Measurements from ENCODE around the gene USP34. TPM values are rescaled to one million over a fixed set of nuclear protein-coding genes. Genes with fewer than 3 reads are reported as not detected.

The USP34 gene
- polyA plus RNA-seq, 4 donors, result 35.0 to 90.2 (median 44.3) TPM

DNA sequence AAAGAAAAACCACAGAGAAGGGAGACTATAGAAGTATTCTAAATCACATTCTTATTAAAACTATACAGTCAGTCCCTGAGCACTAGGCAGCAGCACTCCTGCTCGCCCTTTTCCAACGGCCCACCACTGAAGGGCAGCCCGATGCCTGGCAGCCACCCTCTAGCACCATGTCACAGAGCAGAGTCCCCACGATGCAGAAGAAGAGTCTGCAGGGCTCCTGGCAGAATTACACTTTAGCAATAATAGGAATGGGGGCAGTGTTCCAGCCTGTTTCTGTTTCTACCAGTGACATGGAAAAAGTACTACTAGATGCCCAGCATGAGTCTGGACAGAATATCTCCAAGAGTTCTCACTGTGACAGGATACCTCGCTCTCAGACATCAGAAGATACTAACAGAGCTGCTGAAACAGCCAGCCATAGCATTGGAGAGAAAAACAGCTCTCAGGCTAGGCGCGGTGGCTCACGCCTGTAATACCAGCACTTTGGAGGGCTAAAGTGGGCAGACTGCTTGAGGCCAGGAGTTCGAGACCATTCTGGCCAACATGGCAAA, 221.3 kb downstream of the USP34 start:
- H3K36me3 ChIP-seq (ENCODE audit: control insufficient read depth in 3 of 3, insufficient read depth in 2 of 3, low read depth in 1 of 3, low read length in 3 of 3), result peaks cover 0 to 18% (median 3%) of the 10 kb centered on the region in 3 donors
- no peaks in the 10 kb centered on the region for H3K27me3 ChIP-seq (ENCODE audit: control insufficient read depth in 3 of 3, insufficient read depth in 3 of 3, low read length in 3 of 3)
- no peak for FAIRE-seq
- H3K4me1 ChIP-seq (ENCODE audit: control insufficient read depth in 3 of 3, insufficient read depth in 2 of 3, low read depth in 1 of 3, low read length in 2 of 3), result no peaks in the 10 kb centered on the region
- DNase-seq, result no peak
- H3K27ac ChIP-seq (ENCODE audit: low read depth in 1 of 3, low read length in 2 of 3), result no peak overlapping the region
- 97 to 99% (median 98%) methylated on average over 9 of the region's 9 CpGs for WGBS, 3 donors
- H3K4me3 ChIP-seq (ENCODE audit: low read depth in 1 of 3, low read length in 3 of 3), result no peak overlapping the region
- no peaks in the 10 kb centered on the region for H3K9me3 ChIP-seq (ENCODE audit: control insufficient read depth in 2 of 2, insufficient read depth in 1 of 2, low read depth in 1 of 2, low read length in 1 of 2)

GRCh38 chr2:61247204-61247812, 223.6 kb downstream of the USP34 start:
- FAIRE-seq, result no peak
- Histone ChIP-seq H3K27ac (ENCODE audit: low read depth in 1 of 3, low read length in 2 of 3) (no peak overlapping the region), H3K4me1 (ENCODE audit: control insufficient read depth in 3 of 3, insufficient read depth in 2 of 3, low read depth in 1 of 3, low read length in 2 of 3) (no peaks in the 10 kb centered on the region), H3K4me3 (ENCODE audit: low read depth in 1 of 3, low read length in 3 of 3) (no peak overlapping the region), H3K9me3 (ENCODE audit: control insufficient read depth in 2 of 2, insufficient read depth in 1 of 2, low read depth in 1 of 2, low read length in 1 of 2) (no peaks in the 10 kb centered on the region), H3K27me3 (ENCODE audit: control insufficient read depth in 3 of 3, insufficient read depth in 3 of 3, low read length in 3 of 3) (no peaks in the 10 kb centered on the region), H3K36me3 (ENCODE audit: control insufficient read depth in 3 of 3, insufficient read depth in 2 of 3, low read depth in 1 of 3, low read length in 3 of 3) (peaks cover 0 to 30% (median 6%) of the 10 kb centered on the region in 3 donors)
- no peak for DNase-seq

DNA sequence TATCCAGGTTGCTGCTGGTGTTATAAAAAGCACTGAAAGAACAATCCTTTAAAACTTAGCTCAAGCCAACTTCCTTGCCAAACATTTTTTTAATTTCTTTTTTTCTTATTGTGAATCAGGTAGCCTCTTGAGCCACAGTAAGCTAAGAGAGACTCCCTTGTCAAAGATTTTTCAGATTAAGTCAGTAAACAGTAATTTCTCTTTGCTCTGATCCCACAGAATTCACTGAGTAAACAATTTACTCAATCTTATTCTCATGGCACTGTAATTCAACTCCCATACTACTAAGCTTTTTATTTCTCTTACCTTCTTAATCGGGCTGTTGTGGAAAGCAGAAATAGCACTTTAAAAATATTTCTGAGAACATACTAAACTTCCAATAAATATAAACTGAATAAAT, 226.2 kb downstream of the USP34 start:
- Histone ChIP-seq H3K4me1 (ENCODE audit: control insufficient read depth in 3 of 3, insufficient read depth in 2 of 3, low read depth in 1 of 3, low read length in 2 of 3) (no peaks in the 10 kb centered on the region), H3K27ac (ENCODE audit: low read depth in 1 of 3, low read length in 2 of 3) (no peak overlapping the region), H3K4me3 (ENCODE audit: low read depth in 1 of 3, low read length in 3 of 3) (no peak overlapping the region), H3K36me3 (ENCODE audit: control insufficient read depth in 3 of 3, insufficient read depth in 2 of 3, low read depth in 1 of 3, low read length in 3 of 3) (peaks cover 0 to 37% (median 6%) of the 10 kb centered on the region in 3 donors), H3K27me3 (ENCODE audit: control insufficient read depth in 3 of 3, insufficient read depth in 3 of 3, low read length in 3 of 3) (no peaks in the 10 kb centered on the region), H3K9me3 (ENCODE audit: control insufficient read depth in 2 of 2, insufficient read depth in 1 of 2, low read depth in 1 of 2, low read length in 1 of 2) (no peaks in the 10 kb centered on the region)
- FAIRE-seq, result no peak
- DNase-seq, result no peak
- 86 to 89% (median 87%) methylated on average over 1 of the region's 1 CpG for WGBS, 3 donors

DNA sequence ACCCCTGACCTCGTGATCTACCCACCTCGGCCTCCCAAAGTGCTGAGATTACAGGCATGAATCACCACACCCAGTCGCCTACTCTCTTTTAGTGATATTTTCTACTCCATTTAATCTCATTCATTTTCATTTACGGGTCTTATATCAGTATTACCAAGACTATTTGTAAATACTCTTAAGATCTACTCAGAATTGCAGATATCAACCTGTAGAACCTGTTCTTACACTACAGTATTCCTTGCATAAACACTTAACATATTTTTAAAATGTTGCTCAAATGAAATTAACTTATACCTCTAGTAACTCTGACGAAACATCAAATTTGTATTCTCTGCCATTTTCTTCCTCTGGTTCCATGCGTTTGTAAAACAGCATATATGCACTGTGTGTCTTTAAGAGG, 229.6 kb downstream of the USP34 start:
- FAIRE-seq (no peak), DNase-seq (no peak)
- H3K9me3 ChIP-seq (ENCODE audit: control insufficient read depth in 2 of 2, insufficient read depth in 1 of 2, low read depth in 1 of 2, low read length in 1 of 2), result no peaks in the 10 kb centered on the region
- 91 to 97% (median 96%) methylated on average over 6 of the region's 6 CpGs for WGBS, 3 donors
- H3K4me3 ChIP-seq (ENCODE audit: low read depth in 1 of 3, low read length in 3 of 3), result no peak overlapping the region
- H3K27me3 ChIP-seq (ENCODE audit: control insufficient read depth in 3 of 3, insufficient read depth in 3 of 3, low read length in 3 of 3), result no peaks in the 10 kb centered on the region
- H3K36me3 ChIP-seq (ENCODE audit: control insufficient read depth in 3 of 3, insufficient read depth in 2 of 3, low read depth in 1 of 3, low read length in 3 of 3), result peaks cover 2 to 27% (median 5%) of the 10 kb centered on the region in 3 donors
- no peak overlapping the region for H3K27ac ChIP-seq (ENCODE audit: low read depth in 1 of 3, low read length in 2 of 3)
- no peaks in the 10 kb centered on the region for H3K4me1 ChIP-seq (ENCODE audit: control insufficient read depth in 3 of 3, insufficient read depth in 2 of 3, low read depth in 1 of 3, low read length in 2 of 3)

DNA sequence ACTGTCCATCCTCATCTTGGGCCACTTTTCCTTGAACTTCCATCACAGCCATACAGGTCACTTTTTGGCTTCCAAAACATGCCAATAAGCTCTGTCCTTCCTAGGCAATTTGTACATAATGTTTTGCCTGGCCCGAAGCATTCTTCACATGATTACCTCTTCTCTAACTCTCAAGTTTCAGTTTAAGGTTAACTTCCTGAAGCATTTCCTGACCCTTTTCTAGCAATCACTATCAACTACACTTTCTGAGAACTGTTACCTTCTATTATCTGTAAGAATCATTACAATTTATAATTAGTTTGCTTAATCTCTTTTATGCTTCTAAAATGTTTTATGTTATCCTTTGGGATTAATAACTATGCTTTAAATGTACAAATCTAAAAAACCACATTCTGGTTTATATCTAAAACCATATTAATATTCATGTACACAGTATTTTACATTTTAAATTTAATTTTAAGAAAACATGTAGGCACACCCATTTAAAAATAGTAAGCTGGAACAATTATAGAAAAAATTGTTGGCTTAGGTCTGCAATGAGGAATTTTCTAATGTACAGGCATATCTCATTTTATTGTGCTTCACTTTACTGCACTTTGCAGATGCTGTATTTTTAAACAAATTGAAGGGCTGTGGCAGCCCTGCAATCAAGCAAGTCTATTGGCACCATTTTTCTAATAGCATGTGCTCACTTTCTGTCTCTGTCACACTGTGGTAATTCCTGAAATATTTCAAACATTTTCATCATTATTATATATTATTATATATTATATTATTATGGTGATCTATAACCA, 232.5 kb downstream of the USP34 start:
- Histone ChIP-seq H3K27ac (ENCODE audit: low read depth in 1 of 3, low read length in 2 of 3) (no peak overlapping the region), H3K9me3 (ENCODE audit: control insufficient read depth in 2 of 2, insufficient read depth in 1 of 2, low read depth in 1 of 2, low read length in 1 of 2) (no peaks in the 10 kb centered on the region), H3K27me3 (ENCODE audit: control insufficient read depth in 3 of 3, insufficient read depth in 3 of 3, low read length in 3 of 3) (no peaks in the 10 kb centered on the region), H3K4me3 (ENCODE audit: low read depth in 1 of 3, low read length in 3 of 3) (no peak overlapping the region), H3K4me1 (ENCODE audit: control insufficient read depth in 3 of 3, insufficient read depth in 2 of 3, low read depth in 1 of 3, low read length in 2 of 3) (no peaks in the 10 kb centered on the region), H3K36me3 (ENCODE audit: control insufficient read depth in 3 of 3, insufficient read depth in 2 of 3, low read depth in 1 of 3, low read length in 3 of 3) (peaks cover 4 to 31% (median 6%) of the 10 kb centered on the region in 3 donors)
- WGBS, 3 donors, result 67 to 93% (median 73%) methylated on average over 1 of the region's 1 CpG
- FAIRE-seq, result peak; percentile 53
- DNase-seq, result no peak

- Histone ChIP-seq H3K27me3 (ENCODE audit: control insufficient read depth in 3 of 3, insufficient read depth in 3 of 3, low read length in 3 of 3) (no peaks in the 10 kb centered on the region), H3K4me3 (ENCODE audit: low read depth in 1 of 3, low read length in 3 of 3) (no peak overlapping the region), H3K27ac (ENCODE audit: low read depth in 1 of 3, low read length in 2 of 3) (no peak overlapping the region), H3K4me1 (ENCODE audit: control insufficient read depth in 3 of 3, insufficient read depth in 2 of 3, low read depth in 1 of 3, low read length in 2 of 3) (no peaks in the 10 kb centered on the region), H3K9me3 (ENCODE audit: control insufficient read depth in 2 of 2, insufficient read depth in 1 of 2, low read depth in 1 of 2, low read length in 1 of 2) (no peaks in the 10 kb centered on the region), H3K36me3 (ENCODE audit: control insufficient read depth in 3 of 3, insufficient read depth in 2 of 3, low read depth in 1 of 3, low read length in 3 of 3) (peaks cover 5 to 26% (median 11%) of the 10 kb centered on the region in 3 donors)
- WGBS, 3 donors, result 95 to 96% (median 96%) methylated on average over 2 of the region's 2 CpGs
- FAIRE-seq (no peak), DNase-seq (no peak)
These were observed 235.2 kb downstream of the USP34 start for GRCh38 chr2:61235716-61236115.

DNA sequence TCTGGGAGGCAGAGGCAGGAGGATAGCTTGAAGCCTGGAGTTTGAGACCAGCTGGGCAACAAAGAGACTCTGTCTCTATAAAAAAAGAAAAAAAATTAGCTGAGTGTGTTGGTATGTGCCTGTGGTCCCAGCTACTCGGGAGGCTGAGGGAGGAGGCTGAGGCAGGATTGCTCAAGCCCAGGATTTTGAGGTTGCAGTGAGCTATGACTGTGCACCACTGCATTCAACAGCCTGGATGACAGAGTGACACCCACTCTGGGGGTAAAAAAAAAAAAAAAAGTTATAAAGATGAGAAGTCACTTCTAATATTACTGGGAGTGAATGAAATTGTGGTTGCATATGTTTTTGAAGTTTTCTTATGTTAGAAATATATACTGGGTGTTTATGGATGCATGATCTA, 237.3 kb downstream of the USP34 start:
- Histone ChIP-seq H3K4me3 (ENCODE audit: low read depth in 1 of 3, low read length in 3 of 3) (no peak overlapping the region), H3K4me1 (ENCODE audit: control insufficient read depth in 3 of 3, insufficient read depth in 2 of 3, low read depth in 1 of 3, low read length in 2 of 3) (no peaks in the 10 kb centered on the region), H3K36me3 (ENCODE audit: control insufficient read depth in 3 of 3, insufficient read depth in 2 of 3, low read depth in 1 of 3, low read length in 3 of 3) (peaks cover 3 to 26% (median 14%) of the 10 kb centered on the region in 3 donors), H3K27ac (ENCODE audit: low read depth in 1 of 3, low read length in 2 of 3) (no peak overlapping the region), H3K27me3 (ENCODE audit: control insufficient read depth in 3 of 3, insufficient read depth in 3 of 3, low read length in 3 of 3) (no peaks in the 10 kb centered on the region), H3K9me3 (ENCODE audit: control insufficient read depth in 2 of 2, insufficient read depth in 1 of 2, low read depth in 1 of 2, low read length in 1 of 2) (no peaks in the 10 kb centered on the region)
- FAIRE-seq (no peak), DNase-seq (no peak)
- 89 to 96% (median 91%) methylated on average over 1 of the region's 1 CpG for WGBS, 3 donors

DNA sequence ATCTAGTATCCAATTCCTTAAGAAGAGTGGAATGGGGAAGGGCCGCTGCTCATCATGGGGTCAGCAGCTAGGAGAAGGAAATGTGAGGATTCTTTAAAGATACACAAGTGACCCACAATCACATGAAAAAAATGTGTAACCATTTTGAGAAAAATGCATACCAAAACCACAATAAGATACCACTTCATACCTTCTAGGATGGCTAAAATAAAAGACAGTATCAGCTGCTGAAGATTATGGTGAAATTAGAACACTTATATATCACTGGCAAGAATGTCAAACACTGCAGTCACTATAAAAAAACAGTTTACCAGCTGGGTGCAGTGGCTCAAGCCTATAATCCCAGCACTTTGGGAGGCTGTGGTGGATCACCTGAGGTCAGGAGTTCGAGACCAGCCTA, 241.0 kb downstream of the USP34 start:
- H3K9me3 ChIP-seq (ENCODE audit: control insufficient read depth in 2 of 2, insufficient read depth in 1 of 2, low read depth in 1 of 2, low read length in 1 of 2), result no peaks in the 10 kb centered on the region
- no peaks in the 10 kb centered on the region for H3K27me3 ChIP-seq (ENCODE audit: control insufficient read depth in 3 of 3, insufficient read depth in 3 of 3, low read length in 3 of 3)
- H3K36me3 ChIP-seq (ENCODE audit: control insufficient read depth in 3 of 3, insufficient read depth in 2 of 3, low read depth in 1 of 3, low read length in 3 of 3), result peaks cover 6 to 31% (median 16%) of the 10 kb centered on the region in 3 donors
- 95 to 100% (median 99%) methylated on average over 2 of the region's 2 CpGs for WGBS, 3 donors
- no peak for DNase-seq
- H3K4me3 ChIP-seq (ENCODE audit: low read depth in 1 of 3, low read length in 3 of 3), result no peak overlapping the region
- H3K4me1 ChIP-seq (ENCODE audit: control insufficient read depth in 3 of 3, insufficient read depth in 2 of 3, low read depth in 1 of 3, low read length in 2 of 3), result no peaks in the 10 kb centered on the region
- no peak for FAIRE-seq
- H3K27ac ChIP-seq (ENCODE audit: low read depth in 1 of 3, low read length in 2 of 3), result no peak overlapping the region

Measured in small intestine (tissue), 7 donors.